SK-N-SH treated with all-trans-retinoic acid at 6 μM for 48 hours (cell line): ENCODE measurements around the gene ANKHD1.

Experiments
- ATAC-seq: fragments of 200-7000 bp; cut with Tn5 transposase; 3 replicates; pipeline ENCODE4 v1.9.1; 2020; ENCODE audit warnings: mild to moderate bottlenecking, moderate library complexity
- ARNTL ChIP-seq: fragments of 450-650 bp; formaldehyde crosslinking; IDR thresholded peaks from 2 replicates; pipeline ENCODE4 v1.5.0; 2020; ENCODE audit warnings: low read depth, mild to moderate bottlenecking, moderate library complexity, borderline replicate concordance
- CREB5 ChIP-seq: fragments of 250-450 bp; sonication (Bioruptor Pico); IDR thresholded peaks from 2 replicates; pipeline ENCODE4 v1.5.1; 2020; ENCODE audit warnings: low read depth, mild to moderate bottlenecking, moderate library complexity
- CSDC2 ChIP-seq: fragments of 250-450 bp; sonication (Bioruptor Pico); IDR thresholded peaks from 2 replicates; pipeline ENCODE4 v1.5.0; 2020; ENCODE audit warnings: mild to moderate bottlenecking, moderate library complexity
- ESRRG ChIP-seq: fragments of 250-450 bp; sonication (Bioruptor Pico); IDR thresholded peaks from 2 replicates; pipeline ENCODE4 v1.6.1; 2021; ENCODE audit warnings: mild to moderate bottlenecking
- ISL1 ChIP-seq: fragments of 250-450 bp; sonication (Bioruptor Pico); IDR thresholded peaks from 2 replicates; pipeline ENCODE4 v2.1.2; 2022; ENCODE audit warnings: mild to moderate bottlenecking, moderate library complexity
- OSR1 ChIP-seq: fragments of 250-450 bp; sonication (Bioruptor Pico); IDR thresholded peaks from 2 replicates; pipeline ENCODE4 v1.8.0; 2022; ENCODE audit warnings: moderate library complexity, mild to moderate bottlenecking, inconsistent platforms
- PPARA ChIP-seq: fragments of 250-450 bp; sonication (Bioruptor Pico); IDR thresholded peaks from 2 replicates; pipeline ENCODE4 v1.5.0; 2020; ENCODE audit warnings: mild to moderate bottlenecking, borderline replicate concordance
- SNAI2 ChIP-seq: fragments of 250-450 bp; sonication (Bioruptor Pico); IDR thresholded peaks from 2 replicates; pipeline ENCODE4 v1.5.0; 2020; ENCODE audit warnings: mild to moderate bottlenecking, moderate library complexity
- TCF4 ChIP-seq: fragments of 250-450 bp; sonication (Bioruptor Pico); IDR thresholded peaks from 2 replicates; pipeline ENCODE4 v1.8.0; 2021; ENCODE audit warnings: mild to moderate bottlenecking, moderate library complexity, borderline replicate concordance
- TOX ChIP-seq: fragments of 250-450 bp; sonication (Bioruptor Pico); IDR thresholded peaks from 2 replicates; pipeline ENCODE4 v1.8.0; 2021; ENCODE audit warnings: mild to moderate bottlenecking, moderate library complexity, borderline replicate concordance
- TSHZ2 ChIP-seq: fragments of 250-450 bp; sonication (Bioruptor Pico); IDR thresholded peaks from 2 replicates; pipeline ENCODE4 v1.5.0; 2020; ENCODE audit warnings: mild to moderate bottlenecking, moderate library complexity
- ZFP3 ChIP-seq: fragments of 250-450 bp; sonication (Bioruptor Pico); IDR thresholded peaks from 2 replicates; pipeline ENCODE4 v1.5.0; 2020; ENCODE audit warnings: mild to moderate bottlenecking, moderate library complexity
- ZNF565 ChIP-seq: fragments of 450-650 bp; formaldehyde crosslinking; conservative IDR thresholded peaks from 2 replicates; pipeline ENCODE4 v1.5.0; 2020; ENCODE audit warnings: low read depth, mild to moderate bottlenecking, moderate library complexity
- ZNF8 ChIP-seq: fragments of 450-650 bp; formaldehyde crosslinking; IDR thresholded peaks from 2 replicates; pipeline ENCODE4 v1.5.0; 2020; ENCODE audit warnings: mild to moderate bottlenecking, moderate library complexity
- TF ChIP-seq, protein P1 (sequence below): fragments of 250-450 bp; sonication (Bioruptor Pico); IDR thresholded peaks from 2 replicates; pipeline ENCODE4 v1.8.0; 2021; ENCODE audit warnings: low read depth, mild to moderate bottlenecking, moderate library complexity, borderline replicate concordance
- TF ChIP-seq, protein P2 (sequence below): fragments of 250-450 bp; sonication (Bioruptor Pico); IDR thresholded peaks from 2 replicates; pipeline ENCODE4 v1.8.0; 2020; ENCODE audit warnings: mild to moderate bottlenecking, moderate library complexity, borderline replicate concordance

ANKHD1 gene

GRCh38 chr5:140548300-140548688 is 146.7 kb downstream of the ANKHD1 start (continued):
- TF ChIP-seq, protein P1, sequence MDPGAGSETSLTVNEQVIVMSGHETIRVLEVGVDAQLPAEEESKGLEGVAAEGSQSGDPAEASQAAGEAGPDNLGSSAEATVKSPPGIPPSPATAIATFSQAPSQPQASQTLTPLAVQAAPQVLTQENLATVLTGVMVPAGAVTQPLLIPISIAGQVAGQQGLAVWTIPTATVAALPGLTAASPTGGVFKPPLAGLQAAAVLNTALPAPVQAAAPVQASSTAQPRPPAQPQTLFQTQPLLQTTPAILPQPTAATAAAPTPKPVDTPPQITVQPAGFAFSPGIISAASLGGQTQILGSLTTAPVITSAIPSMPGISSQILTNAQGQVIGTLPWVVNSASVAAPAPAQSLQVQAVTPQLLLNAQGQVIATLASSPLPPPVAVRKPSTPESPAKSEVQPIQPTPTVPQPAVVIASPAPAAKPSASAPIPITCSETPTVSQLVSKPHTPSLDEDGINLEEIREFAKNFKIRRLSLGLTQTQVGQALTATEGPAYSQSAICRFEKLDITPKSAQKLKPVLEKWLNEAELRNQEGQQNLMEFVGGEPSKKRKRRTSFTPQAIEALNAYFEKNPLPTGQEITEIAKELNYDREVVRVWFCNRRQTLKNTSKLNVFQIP (CRISPR knock-in tag) = no peak
- TF ChIP-seq ZFP3 (CRISPR knock-in tag) (no peak), OSR1 (CRISPR knock-in tag) (no peak), TSHZ2 (no peak), ZNF565 (CRISPR knock-in tag) (no peak), ZNF8 (no peak)

- TF ChIP-seq ZNF8 (no peak), ISL1 (CRISPR knock-in tag) (no peak), TSHZ2 (no peak), OSR1 (CRISPR knock-in tag) (no peak), TOX (no peak), PPARA (no peak), TCF4 (no peak), SNAI2 (no peak), CREB5 (CRISPR knock-in tag) (no peak), ARNTL (CRISPR knock-in tag) (no peak), ZNF565 (CRISPR knock-in tag) (no peak)
- TF ChIP-seq, protein P2, sequence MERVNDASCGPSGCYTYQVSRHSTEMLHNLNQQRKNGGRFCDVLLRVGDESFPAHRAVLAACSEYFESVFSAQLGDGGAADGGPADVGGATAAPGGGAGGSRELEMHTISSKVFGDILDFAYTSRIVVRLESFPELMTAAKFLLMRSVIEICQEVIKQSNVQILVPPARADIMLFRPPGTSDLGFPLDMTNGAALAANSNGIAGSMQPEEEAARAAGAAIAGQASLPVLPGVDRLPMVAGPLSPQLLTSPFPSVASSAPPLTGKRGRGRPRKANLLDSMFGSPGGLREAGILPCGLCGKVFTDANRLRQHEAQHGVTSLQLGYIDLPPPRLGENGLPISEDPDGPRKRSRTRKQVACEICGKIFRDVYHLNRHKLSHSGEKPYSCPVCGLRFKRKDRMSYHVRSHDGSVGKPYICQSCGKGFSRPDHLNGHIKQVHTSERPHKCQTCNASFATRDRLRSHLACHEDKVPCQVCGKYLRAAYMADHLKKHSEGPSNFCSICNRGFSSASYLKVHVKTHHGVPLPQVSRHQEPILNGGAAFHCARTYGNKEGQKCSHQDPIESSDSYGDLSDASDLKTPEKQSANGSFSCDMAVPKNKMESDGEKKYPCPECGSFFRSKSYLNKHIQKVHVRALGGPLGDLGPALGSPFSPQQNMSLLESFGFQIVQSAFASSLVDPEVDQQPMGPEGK (CRISPR knock-in tag) = no peak
Measured at GRCh38 chr5:140548791-140549190, 147.2 kb downstream of the ANKHD1 start.

GRCh38 chr5:140549237-140550144 is 147.9 kb downstream of the ANKHD1 start:
- ATAC-seq = peak; percentile 16

More at GRCh38 chr5:140548791-140549190, 147.2 kb downstream of the ANKHD1 start:
- ATAC-seq = no peak

More at GRCh38 chr5:140549237-140550144, 147.9 kb downstream of the ANKHD1 start:
- TF ChIP-seq, protein P2 (CRISPR knock-in tag) = 0 out of 2 replicates have a peak, but pooled peaks have one; percentile 39
- no peak for TF ChIP-seq CSDC2 (CRISPR knock-in tag)
- no peak for TF ChIP-seq SNAI2
- TF ChIP-seq ESRRG (CRISPR knock-in tag) = 0 out of 2 replicates have a peak, but pooled peaks have one; percentile 50
- TF ChIP-seq TCF4 = no peak; the same call in 1 of the 2 replicates
- no peak for TF ChIP-seq ARNTL (CRISPR knock-in tag)
- no peak for TF ChIP-seq TOX
- TF ChIP-seq ZFP3 (CRISPR knock-in tag) = no peak
- 0 out of 2 replicates have a peak, but pooled peaks have one; percentile 9 for TF ChIP-seq ISL1 (CRISPR knock-in tag)
